K562 (cell line): ENCODE results near the gene SUPT3H. TPM values are rescaled to one million over a fixed set of nuclear protein-coding genes. Genes with fewer than 3 reads are reported as not detected.
A peak's percentile ranks its signal among the peaks of the same experiment; 100 is the strongest.

Experiments
- ARID1B ChIP-seq: fragments of 450-650 bp; IDR thresholded peaks from 2 replicates; pipeline ENCODE4 v1.6.1; 2016; ENCODE audit warnings: antibody characterized with exemption, mild to moderate bottlenecking, inconsistent platforms
- ATF7 ChIP-seq: fragments of 450-650 bp; IDR thresholded peaks from 2 replicates; pipeline ENCODE4 v1.7.1; 2014; ENCODE audit warnings: mild to moderate bottlenecking, moderate library complexity
- BACH1 ChIP-seq: fragments of 200-800 bp; sonication (Bioruptor generic); IDR thresholded peaks from 2 replicates; pipeline ENCODE4 v1.6.1; 2016; ENCODE audit warnings: missing genetic modification characterization, missing compliant biosample characterization
- C11orf30 ChIP-seq: fragments of 450-650 bp; IDR thresholded peaks from 2 replicates; pipeline ENCODE4 v1.6.1; 2016; ENCODE audit warnings: low read depth, mild to moderate bottlenecking
- CBFA2T3 ChIP-seq: fragments of 450-650 bp; IDR thresholded peaks from 2 replicates; pipeline ENCODE4 v1.6.1; 2017
- DMBX1 ChIP-seq: fragments of 250-450 bp; sonication (Bioruptor Pico); IDR thresholded peaks from 2 replicates; pipeline ENCODE4 v1.8.0; 2022; ENCODE audit warnings: inconsistent platforms, mild to moderate bottlenecking, moderate library complexity, borderline replicate concordance
- EGR1 ChIP-seq: fragments of 450-650 bp; conservative IDR thresholded peaks from 2 replicates; pipeline ENCODE4 v1.6.1; 2017; ENCODE audit warnings: mild to moderate bottlenecking
- ETV6 ChIP-seq, 3 experiments: fragments of 150-350 bp in 1 of 3; sonication (generic) in 1 of 3; formaldehyde crosslinking in 1 of 3; IDR thresholded peaks; 2 replicates each; pipeline versions ENCODE4 v1.6.1 to v1.8.0; 2014 to 2022; ENCODE audit warnings: borderline replicate concordance in 2 of 3, low read depth in 2 of 3, antibody characterized with exemption in 1 of 3, low read length in 1 of 3, mild to moderate bottlenecking in 1 of 3, missing genetic modification reagents in 1 of 3
- GABPA ChIP-seq: fragments of 200-800 bp; sonication (Bioruptor generic); conservative IDR thresholded peaks from 2 replicates; pipeline ENCODE4 v1.6.1; 2016; ENCODE audit warnings: low read depth, missing genetic modification characterization, missing compliant biosample characterization
- HCFC1 ChIP-seq: IDR thresholded peaks from 2 replicates; pipeline ENCODE4 v1.6.1; 2012; ENCODE audit warnings: low read depth, low read length, improper control_type of control experiment
- JUND ChIP-seq, 2 experiments: IDR thresholded peaks; 2 replicates in 1 of 2; 3 replicates in 1 of 2; pipeline ENCODE4 v1.6.1; 2011; ENCODE audit warnings: borderline replicate concordance in 2 of 2, low read depth in 2 of 2, low read length in 2 of 2, improper control_type of control experiment in 1 of 2, missing biosample characterization in 1 of 2, missing genetic modification characterization in 1 of 2, missing genetic modification reagents in 1 of 2
- KDM4B ChIP-seq, 2 experiments: fragments of 450-650 bp in 1 of 2; sonication (generic) in 1 of 2; IDR thresholded peaks; 2 replicates each; pipeline ENCODE4 v1.6.1; 2016 to 2017; ENCODE audit warnings: borderline replicate concordance in 2 of 2, antibody characterized with exemption in 1 of 2, low read depth in 1 of 2, mild to moderate bottlenecking in 1 of 2
- MAFK ChIP-seq: IDR thresholded peaks from 2 replicates; pipeline ENCODE4 v1.6.1; 2011; ENCODE audit warnings: low read length, improper control_type of control experiment
- NCOA4 ChIP-seq: fragments of 450-650 bp; IDR thresholded peaks from 2 replicates; pipeline ENCODE4 v1.6.1; 2018; ENCODE audit warnings: mild to moderate bottlenecking; ENCODE audit not compliant: partially characterized antibody
- NFRKB ChIP-seq: fragments of 450-650 bp; IDR thresholded peaks from 2 replicates; pipeline ENCODE4 v1.6.1; 2016; ENCODE audit warnings: low read depth
- RFX1 ChIP-seq: fragments of 450-650 bp; IDR thresholded peaks from 2 replicates; pipeline ENCODE4 v1.6.1; 2016; ENCODE audit warnings: mild to moderate bottlenecking, moderate library complexity
- TAF9B ChIP-seq: fragments of 450-650 bp; IDR thresholded peaks from 2 replicates; pipeline ENCODE4 v1.6.1; 2018; ENCODE audit warnings: mild to moderate bottlenecking; ENCODE audit not compliant: partially characterized antibody
- ZNF41 ChIP-seq: fragments of 250-450 bp; sonication (Bioruptor Pico); conservative IDR thresholded peaks from 2 replicates; pipeline ENCODE4 v1.4.0; 2020; ENCODE audit warnings: mild to moderate bottlenecking
- ZNF668 ChIP-seq: fragments of 250-450 bp; sonication (Bioruptor Pico); IDR thresholded peaks from 2 replicates; pipeline ENCODE4 v1.8.0; 2022; ENCODE audit warnings: mild to moderate bottlenecking, inconsistent platforms
- ZNF830 ChIP-seq: fragments of 250-450 bp; sonication (Bioruptor Pico); IDR thresholded peaks from 2 replicates; pipeline ENCODE4 v1.5.0; 2021; ENCODE audit warnings: mild to moderate bottlenecking
- polyA plus RNA-seq, 8 experiments: library from polyadenylated mRNA; depleted of rRNA in 4 of 8; stranded (reverse) in 5 of 8; unstranded in 3 of 8; fragments of >200 nt; fragmentation: Nextera tagmentation in 2 of 8; fragmentation: Illumina TruSeq in 1 of 8; extraction: Ambion mirVana in 2 of 8; extraction: Trizol in 1 of 8; gene quantifications; 2 replicates each; pipeline versions ENCODE4 v1.2.1 to v1.2.3, GENCODE V29; 2011 to 2014; ENCODE audit warnings: inconsistent platforms in 1 of 8, missing spikeins in 1 of 8
- total RNA-seq, 7 experiments: library from RNA; depleted of rRNA in 6 of 7; stranded (reverse); fragments of >200 nt in 6 of 7; fragmentation: Illumina TruSeq in 2 of 7; extraction: Trizol in 2 of 7; gene quantifications; 2 replicates each; pipeline versions ENCODE4 v1.2.1 to v1.2.3, GENCODE V29; 2011 to 2021; ENCODE audit warnings: low replicate concordance in 1 of 7
- TF ChIP-seq, protein P1 (sequence below): fragments of 250-450 bp; sonication (Bioruptor Pico); IDR thresholded peaks from 2 replicates; pipeline ENCODE4 v1.8.0; 2022; ENCODE audit warnings: inconsistent platforms
- TF ChIP-seq, protein P2 (sequence below): fragments of 450-650 bp; conservative IDR thresholded peaks from 2 replicates; pipeline ENCODE4 v1.6.1; 2016; ENCODE audit warnings: missing genetic modification characterization, low read depth, mild to moderate bottlenecking, missing compliant biosample characterization, moderate library complexity
- TF ChIP-seq, protein P3 (sequence below): fragments of 250-450 bp; sonication (Bioruptor Pico); IDR thresholded peaks from 2 replicates; pipeline ENCODE4 v1.4.0; 2020; ENCODE audit warnings: borderline replicate concordance
- TF ChIP-seq, protein P4 (sequence below): fragments of 200-800 bp; sonication (Bioruptor generic); IDR thresholded peaks from 2 replicates; pipeline ENCODE4 v1.6.1; 2017; ENCODE audit warnings: missing genetic modification characterization, missing compliant biosample characterization

Gene SUPT3H
- total and polyA plus RNA-seq, 9 of the 15 experiments (the other 6 are each of a cell fraction or from before 2014, with no cell fraction given) = 7.2 to 16.3 (median 11.9) TPM

DNA sequence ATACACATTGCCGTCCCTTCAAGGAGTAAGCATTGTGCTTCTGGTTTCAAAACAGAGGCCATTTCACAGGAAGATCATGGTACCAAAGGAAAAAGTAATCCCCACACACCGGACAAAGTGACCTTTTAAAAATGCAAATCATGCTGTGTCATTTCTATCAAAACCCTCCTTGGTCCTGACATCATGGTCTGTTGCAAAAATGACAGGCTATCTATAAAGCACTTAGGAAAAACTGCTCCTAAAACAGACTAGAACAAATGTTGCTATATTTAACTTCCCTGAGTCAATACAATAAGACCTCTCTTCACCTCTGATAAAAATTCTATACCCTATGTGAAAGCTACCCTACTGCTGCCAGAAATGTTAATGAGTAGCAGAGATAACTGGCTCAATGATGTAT is 403.2 kb downstream of the SUPT3H start (continued):
- TF ChIP-seq, protein P1, sequence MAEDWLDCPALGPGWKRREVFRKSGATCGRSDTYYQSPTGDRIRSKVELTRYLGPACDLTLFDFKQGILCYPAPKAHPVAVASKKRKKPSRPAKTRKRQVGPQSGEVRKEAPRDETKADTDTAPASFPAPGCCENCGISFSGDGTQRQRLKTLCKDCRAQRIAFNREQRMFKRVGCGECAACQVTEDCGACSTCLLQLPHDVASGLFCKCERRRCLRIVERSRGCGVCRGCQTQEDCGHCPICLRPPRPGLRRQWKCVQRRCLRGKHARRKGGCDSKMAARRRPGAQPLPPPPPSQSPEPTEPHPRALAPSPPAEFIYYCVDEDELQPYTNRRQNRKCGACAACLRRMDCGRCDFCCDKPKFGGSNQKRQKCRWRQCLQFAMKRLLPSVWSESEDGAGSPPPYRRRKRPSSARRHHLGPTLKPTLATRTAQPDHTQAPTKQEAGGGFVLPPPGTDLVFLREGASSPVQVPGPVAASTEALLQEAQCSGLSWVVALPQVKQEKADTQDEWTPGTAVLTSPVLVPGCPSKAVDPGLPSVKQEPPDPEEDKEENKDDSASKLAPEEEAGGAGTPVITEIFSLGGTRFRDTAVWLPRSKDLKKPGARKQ (CRISPR knock-in tag) = no peak
- TF ChIP-seq, protein P2, sequence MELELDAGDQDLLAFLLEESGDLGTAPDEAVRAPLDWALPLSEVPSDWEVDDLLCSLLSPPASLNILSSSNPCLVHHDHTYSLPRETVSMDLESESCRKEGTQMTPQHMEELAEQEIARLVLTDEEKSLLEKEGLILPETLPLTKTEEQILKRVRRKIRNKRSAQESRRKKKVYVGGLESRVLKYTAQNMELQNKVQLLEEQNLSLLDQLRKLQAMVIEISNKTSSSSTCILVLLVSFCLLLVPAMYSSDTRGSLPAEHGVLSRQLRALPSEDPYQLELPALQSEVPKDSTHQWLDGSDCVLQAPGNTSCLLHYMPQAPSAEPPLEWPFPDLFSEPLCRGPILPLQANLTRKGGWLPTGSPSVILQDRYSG (tag) = no peak
- TF ChIP-seq EGR1 (no peak), ZNF41 (CRISPR knock-in tag) (no peak), ZNF830 (CRISPR knock-in tag) (no peak), RFX1 (no peak), TAF9B (no peak), CBFA2T3 (peak; percentile 50; the same call in 1 of the 2 replicates), ETV6 (IDR thresholded peaks at IDR 0.05; ENCODE audit: borderline replicate concordance in 1 of 2, low read depth in 2 of 2, low read length in 1 of 2) (no peak), ETV6 (CRISPR knock-in tag; IDR thresholded peaks at IDR 0.05; ENCODE audit: borderline replicate concordance) (no peak), ATF7 (peak; percentile 34; the same call in 1 of the 2 replicates), GABPA (tag) (no peak), C11orf30 (peak; percentile 85), KDM4B (IDR thresholded peaks at IDR 0.05; ENCODE audit: borderline replicate concordance in 2 of 2, low read depth in 1 of 2) (no peak), JUND (IDR thresholded peaks at IDR 0.05; ENCODE audit: borderline replicate concordance, low read depth, low read length) (peak; percentile 49; the same call in 1 of the 2 replicates), JUND (tag; IDR thresholded peaks at IDR 0.05; ENCODE audit: borderline replicate concordance, low read depth, low read length) (no peak; the same call in 2 of the 3 replicates), ARID1B (peak; percentile 47), ZNF668 (CRISPR knock-in tag) (no peak), MAFK (peak; percentile 70; the same call in 1 of the 2 replicates), BACH1 (tag) (no peak), NCOA4 (no peak), DMBX1 (CRISPR knock-in tag) (no peak), NFRKB (no peak), HCFC1 (no peak)
- TF ChIP-seq, protein P3, sequence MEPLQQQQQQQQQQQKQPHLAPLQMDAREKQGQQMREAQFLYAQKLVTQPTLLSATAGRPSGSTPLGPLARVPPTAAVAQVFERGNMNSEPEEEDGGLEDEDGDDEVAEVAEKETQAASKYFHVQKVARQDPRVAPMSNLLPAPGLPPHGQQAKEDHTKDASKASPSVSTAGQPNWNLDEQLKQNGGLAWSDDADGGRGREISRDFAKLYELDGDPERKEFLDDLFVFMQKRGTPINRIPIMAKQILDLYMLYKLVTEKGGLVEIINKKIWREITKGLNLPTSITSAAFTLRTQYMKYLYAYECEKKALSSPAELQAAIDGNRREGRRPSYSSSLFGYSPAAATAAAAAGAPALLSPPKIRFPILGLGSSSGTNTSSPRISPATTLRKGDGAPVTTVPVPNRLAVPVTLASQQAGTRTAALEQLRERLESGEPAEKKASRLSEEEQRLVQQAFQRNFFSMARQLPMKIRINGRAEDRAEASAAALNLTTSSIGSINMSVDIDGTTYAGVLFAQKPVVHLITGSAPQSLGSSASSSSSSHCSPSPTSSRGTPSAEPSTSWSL = no peak
- TF ChIP-seq, protein P4, sequence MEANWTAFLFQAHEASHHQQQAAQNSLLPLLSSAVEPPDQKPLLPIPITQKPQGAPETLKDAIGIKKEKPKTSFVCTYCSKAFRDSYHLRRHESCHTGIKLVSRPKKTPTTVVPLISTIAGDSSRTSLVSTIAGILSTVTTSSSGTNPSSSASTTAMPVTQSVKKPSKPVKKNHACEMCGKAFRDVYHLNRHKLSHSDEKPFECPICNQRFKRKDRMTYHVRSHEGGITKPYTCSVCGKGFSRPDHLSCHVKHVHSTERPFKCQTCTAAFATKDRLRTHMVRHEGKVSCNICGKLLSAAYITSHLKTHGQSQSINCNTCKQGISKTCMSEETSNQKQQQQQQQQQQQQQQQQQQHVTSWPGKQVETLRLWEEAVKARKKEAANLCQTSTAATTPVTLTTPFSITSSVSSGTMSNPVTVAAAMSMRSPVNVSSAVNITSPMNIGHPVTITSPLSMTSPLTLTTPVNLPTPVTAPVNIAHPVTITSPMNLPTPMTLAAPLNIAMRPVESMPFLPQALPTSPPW (CRISPR knock-in tag) = no peak
